Inflammatory macrophage (primary cell): ENCODE measurements around the gene AFP.
"Not testable (repeated sequence)": the region's sequence is repeated elsewhere in the genome, so short reads cannot be mapped to it uniquely, and the experiment has no call there.

Experiments
- DNase-seq, 2 donors: peaks; one replicate each; pipeline ENCODE4 v3.0.0-alpha.2; 2020 to 2022
- total RNA-seq, 18 experiments: gene quantifications; one replicate each; lab custom pipeline; 2026; ENCODE audit warnings: mixed read lengths in 6 of 18, inconsistent platforms in 2 of 18; lab: John Stamatoyannopoulos, UW

The AFP gene
- 0 to 0.31 (median 0) reads per million in 18 experiments for total RNA-seq

DNA sequence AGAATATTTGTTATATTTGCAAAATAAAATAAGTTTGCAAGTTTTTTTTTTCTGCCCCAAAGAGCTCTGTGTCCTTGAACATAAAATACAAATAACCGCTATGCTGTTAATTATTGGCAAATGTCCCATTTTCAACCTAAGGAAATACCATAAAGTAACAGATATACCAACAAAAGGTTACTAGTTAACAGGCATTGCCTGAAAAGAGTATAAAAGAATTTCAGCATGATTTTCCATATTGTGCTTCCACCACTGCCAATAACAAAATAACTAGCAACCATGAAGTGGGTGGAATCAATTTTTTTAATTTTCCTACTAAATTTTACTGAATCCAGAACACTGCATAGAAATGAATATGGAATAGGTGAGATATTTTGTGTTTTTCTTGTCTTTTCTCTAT lies at the start of gene AFP:
Gene AFP (plus strand): TSS at position 238 of the 400 bp plus-strand sequence. CDS start 42 bp downstream, at position 280.
- no peak for DNase-seq

DNA sequence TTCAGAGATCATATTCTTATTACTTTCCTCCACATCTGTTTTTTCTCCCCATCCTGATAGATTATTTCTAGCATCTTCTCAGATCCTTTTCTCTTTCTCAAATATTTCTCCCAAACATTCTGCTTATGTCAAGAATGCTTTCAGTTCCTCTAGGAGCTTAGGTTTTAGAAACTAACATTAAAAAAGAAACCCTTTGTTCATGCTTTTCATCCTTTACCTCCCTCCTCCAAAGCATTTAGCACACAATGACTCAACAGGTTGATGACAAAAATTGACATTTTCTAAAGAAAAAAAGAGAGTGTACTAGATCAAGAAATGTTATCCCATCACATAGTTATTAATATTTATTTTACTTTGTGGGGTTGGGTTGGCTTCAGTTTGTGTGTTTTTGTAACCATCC lies 48.5 kb upstream of the AFP start:
- no peak for DNase-seq

DNA sequence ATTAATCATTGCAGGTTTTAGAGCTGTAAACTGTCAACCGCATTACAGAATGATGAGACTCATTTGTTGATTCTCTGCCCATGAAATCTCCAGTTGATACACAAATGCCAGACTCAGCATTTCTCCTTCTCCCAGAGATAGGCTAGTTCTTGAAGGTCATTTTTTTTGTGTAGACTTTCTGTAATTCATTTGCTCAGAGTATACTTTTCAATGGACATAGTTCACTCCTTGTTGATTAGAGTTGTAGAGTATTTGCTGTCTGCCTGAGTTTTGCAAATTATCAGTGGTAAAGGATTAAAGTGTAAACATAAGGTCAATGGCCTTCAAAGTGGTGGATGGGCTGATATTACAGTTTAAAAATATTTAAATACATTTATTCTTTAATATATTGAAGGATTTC lies 47.1 kb upstream of the AFP start:
- no peak for DNase-seq

DNA sequence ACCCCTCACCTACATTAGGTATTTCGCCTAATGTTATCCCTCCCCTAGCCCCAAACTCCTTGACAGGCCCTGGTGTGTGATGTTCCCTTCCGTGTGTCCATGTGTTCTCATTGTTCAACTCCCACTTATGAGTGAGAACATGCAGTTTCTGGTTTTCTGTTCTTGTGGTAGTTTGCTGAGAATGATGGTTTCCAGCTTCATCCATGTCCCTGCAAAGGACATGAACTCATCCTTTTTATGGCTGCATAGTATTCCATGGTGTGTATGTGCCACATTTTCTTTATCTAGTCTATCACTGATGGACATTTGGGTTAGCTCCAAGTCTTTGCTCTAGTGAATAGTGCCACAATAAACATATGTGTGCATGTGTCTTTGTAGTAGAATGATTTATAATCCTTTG lies 46.4 kb upstream of the AFP start:
- DNase-seq, result not testable (repeated sequence)

DNA sequence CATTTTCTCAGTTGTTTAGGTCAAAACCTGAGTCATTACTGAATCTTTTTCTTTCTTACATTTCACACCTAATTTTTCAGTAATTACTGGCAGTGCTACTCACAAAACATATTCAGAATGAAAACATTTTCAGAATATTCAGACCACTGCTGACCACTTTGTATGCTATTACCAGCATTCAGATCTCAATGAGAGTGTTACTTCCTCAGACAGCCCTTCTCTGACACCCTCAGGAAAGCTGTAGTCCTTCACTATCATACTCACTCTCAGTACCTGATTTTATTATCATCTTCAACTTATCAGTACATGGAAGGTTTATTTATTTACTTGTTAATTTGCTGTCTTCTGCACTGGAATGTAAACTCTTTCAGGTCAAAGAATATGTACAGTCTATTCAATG lies 44.2 kb upstream of the AFP start:
- DNase-seq, result no peak

DNA sequence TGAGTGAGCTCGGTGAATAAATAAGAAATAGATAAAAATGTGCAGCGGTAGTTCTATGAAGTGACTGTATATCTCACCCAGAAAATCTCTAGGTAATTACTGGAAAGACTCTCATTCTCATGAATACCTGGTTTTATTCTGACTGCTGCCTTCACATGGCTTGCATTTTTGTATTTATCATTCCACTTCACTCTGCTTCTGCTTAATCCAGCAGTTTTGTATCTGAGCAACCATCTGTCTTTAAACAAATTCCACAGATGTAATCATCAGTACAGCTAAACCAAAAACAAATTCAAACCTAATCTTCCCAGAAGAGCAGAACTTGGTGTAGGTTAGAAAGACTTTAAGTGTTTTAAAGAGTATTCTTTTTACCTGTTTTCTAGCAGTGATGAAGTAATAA lies 43.1 kb upstream of the AFP start:
- no peak for DNase-seq

DNA sequence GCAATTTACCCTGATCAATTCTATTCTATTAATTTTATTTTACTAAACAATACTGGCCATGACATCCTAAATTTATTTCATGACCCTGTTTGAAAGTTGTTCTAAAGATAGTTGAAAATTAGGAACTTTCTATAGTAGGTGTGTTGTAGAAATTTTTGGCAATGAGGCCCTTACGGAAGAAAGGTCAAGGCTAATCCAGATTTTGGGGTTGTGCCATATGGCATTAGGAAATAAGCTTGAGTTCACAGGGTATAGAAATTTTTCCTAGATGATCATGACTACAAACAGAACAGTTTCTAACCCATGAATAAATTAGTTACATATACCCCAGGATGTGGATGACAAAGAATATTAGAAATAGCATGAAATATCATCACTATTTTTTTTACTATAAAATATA lies 39.7 kb upstream of the AFP start:
- no peak for DNase-seq

DNA sequence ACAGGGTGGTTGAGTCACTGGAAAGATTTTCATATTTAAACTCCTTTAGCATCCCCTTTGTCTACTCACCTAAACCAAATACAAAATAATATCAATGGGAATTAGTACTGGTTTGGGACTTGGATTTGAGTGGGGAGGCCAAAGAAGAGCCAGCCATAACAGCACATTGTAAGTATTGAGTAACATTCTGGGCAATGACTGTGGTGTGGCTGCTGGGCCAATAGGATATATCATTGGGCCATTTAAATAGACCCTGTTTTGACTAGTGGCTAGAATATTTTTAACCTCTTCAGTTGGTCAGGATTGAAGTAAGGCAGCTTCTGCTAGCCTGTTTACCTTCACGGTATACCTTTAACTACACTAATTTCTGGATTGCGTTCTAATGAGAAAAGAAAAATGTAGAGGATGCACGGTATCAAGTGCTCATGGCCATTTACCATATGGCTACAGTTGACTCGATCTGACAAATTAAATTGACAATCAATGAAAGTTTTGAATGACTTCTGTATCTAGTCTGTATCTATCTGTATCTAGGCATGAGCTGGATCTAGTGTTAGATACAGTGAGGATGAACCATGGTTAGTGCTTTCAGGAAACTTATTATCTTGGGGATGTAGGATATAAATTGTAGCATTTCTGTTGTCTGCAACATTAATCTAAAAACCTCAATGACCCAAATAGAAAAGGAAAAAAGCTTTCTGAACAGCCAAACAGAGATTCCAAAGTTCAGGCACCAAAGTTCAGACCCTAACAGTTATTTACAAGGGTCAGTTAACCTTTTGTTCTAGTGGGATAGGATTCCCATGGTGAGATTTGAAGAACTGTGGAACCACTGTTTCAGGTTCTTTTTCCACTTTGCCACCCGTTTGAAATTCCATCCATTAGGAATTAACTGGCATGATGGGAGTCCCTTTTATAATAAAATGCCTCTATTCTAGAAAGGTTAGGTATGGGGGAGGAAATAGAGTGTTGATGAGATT lies 38.7 kb upstream of the AFP start:
- no peak for DNase-seq

DNA sequence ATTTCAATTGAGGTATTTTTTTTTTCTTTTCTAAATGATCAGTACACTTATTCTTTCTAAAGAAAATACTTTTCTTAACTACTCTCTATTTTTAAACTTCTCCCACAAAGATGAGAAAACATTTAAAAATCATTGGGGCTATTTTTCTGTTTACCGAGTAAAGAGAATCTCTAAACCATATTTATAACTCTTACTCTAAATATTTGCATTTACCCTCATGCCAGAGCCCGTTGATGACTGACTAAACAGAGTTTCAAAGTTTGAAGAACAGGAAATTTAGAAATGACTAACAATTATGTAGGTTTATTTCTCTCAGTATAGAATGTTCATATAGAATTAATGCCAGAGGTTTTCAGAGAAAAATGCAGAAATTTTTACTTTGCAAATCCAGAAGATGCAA lies 34.6 kb upstream of the AFP start:
- no peak for DNase-seq

DNA sequence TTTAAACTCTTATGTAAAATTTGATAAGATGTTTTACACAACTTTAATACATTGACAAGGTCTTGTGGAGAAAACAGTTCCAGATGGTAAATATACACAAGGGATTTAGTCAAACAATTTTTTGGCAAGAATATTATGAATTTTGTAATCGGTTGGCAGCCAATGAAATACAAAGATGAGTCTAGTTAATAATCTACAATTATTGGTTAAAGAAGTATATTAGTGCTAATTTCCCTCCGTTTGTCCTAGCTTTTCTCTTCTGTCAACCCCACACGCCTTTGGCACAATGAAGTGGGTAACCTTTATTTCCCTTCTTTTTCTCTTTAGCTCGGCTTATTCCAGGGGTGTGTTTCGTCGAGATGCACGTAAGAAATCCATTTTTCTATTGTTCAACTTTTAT lies 32.0 kb upstream of the AFP start, which contains the start of gene ALB:
Gene ALB (plus strand): TSS at position 246 of the 400 bp plus-strand sequence. CDS start 41 bp downstream, at position 287.
- DNase-seq, result no peak

DNA sequence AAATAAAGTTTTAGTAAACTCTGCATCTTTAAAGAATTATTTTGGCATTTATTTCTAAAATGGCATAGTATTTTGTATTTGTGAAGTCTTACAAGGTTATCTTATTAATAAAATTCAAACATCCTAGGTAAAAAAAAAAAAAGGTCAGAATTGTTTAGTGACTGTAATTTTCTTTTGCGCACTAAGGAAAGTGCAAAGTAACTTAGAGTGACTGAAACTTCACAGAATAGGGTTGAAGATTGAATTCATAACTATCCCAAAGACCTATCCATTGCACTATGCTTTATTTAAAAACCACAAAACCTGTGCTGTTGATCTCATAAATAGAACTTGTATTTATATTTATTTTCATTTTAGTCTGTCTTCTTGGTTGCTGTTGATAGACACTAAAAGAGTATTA lies 31.6 kb upstream of the AFP start:
- DNase-seq, result no peak

DNA sequence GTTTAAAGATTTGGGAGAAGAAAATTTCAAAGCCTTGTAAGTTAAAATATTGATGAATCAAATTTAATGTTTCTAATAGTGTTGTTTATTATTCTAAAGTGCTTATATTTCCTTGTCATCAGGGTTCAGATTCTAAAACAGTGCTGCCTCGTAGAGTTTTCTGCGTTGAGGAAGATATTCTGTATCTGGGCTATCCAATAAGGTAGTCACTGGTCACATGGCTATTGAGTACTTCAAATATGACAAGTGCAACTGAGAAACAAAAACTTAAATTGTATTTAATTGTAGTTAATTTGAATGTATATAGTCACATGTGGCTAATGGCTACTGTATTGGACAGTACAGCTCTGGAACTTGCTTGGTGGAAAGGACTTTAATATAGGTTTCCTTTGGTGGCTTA lies 30.9 kb upstream of the AFP start:
- DNase-seq, result no peak

DNA sequence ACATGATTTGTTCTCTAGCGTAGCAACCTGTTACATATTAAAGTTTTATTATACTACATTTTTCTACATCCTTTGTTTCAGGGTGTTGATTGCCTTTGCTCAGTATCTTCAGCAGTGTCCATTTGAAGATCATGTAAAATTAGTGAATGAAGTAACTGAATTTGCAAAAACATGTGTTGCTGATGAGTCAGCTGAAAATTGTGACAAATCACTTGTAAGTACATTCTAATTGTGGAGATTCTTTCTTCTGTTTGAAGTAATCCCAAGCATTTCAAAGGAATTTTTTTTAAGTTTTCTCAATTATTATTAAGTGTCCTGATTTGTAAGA lies 29.5 kb upstream of the AFP start:
- DNase-seq, result no peak

DNA sequence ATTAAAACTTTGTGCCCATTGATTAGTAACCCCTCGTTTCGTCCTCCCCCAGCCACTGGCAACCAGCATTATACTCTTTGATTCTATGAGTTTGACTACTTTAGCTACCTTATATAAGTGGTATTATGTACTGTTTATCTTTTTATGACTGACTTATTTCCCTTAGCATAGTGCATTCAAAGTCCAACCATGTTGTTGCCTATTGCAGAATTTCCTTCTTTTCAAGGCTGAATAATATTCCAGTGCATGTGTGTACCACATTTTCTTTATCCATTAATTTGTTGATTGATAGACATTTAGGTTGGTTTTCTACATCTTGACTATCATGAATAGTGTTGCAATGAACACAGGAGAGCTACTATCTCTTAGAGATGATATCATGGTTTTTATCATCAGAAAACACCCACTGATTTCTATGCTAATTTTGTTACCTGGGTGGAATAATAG lies 28.8 kb upstream of the AFP start:
- DNase-seq, result no peak

DNA sequence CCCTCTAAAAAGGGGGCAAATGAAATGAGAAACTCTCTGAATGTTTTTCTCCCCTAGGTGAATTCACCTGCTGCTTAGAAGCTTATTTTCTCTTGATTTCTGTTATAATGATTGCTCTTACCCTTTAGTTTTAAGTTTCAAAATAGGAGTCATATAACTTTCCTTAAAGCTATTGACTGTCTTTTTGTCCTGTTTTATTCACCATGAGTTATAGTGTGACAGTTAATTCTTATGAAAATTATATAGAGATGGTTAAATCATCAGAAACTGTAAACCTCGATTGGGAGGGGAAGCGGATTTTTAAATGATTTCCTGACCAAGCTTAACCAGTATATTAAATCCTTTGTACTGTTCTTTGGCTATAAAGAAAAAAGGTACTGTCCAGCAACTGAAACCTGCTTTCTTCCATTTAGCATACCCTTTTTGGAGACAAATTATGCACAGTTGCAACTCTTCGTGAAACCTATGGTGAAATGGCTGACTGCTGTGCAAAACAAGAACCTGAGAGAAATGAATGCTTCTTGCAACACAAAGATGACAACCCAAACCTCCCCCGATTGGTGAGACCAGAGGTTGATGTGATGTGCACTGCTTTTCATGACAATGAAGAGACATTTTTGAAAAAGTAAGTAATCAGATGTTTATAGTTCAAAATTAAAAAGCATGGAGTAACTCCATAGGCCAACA lies 27.7 kb upstream of the AFP start:
- DNase-seq, result no peak

DNA sequence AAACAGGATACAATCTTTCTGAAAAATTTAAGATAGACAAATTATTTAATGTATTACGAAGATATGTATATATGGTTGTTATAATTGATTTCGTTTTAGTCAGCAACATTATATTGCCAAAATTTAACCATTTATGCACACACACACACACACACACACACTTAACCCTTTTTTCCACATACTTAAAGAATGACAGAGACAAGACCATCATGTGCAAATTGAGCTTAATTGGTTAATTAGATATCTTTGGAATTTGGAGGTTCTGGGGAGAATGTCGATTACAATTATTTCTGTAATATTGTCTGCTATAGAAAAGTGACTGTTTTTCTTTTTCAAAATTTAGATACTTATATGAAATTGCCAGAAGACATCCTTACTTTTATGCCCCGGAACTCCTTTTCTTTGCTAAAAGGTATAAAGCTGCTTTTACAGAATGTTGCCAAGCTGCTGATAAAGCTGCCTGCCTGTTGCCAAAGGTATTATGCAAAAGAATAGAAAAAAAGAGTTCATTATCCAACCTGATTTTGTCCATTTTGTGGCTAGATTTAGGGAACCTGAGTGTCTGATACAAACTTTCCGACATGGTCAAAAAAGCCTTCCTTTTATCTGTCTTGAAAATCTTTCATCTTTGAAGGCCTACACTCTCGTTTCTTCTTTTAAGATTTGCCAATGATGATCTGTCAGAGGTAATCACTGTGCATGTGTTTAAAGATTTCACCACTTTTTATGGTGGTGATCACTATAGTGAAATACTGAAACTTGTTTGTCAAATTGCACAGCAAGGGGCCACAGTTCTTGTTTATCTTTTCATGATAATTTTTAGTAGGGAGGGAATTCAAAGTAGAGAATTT lies 26.8 kb upstream of the AFP start:
- DNase-seq, result no peak

DNA sequence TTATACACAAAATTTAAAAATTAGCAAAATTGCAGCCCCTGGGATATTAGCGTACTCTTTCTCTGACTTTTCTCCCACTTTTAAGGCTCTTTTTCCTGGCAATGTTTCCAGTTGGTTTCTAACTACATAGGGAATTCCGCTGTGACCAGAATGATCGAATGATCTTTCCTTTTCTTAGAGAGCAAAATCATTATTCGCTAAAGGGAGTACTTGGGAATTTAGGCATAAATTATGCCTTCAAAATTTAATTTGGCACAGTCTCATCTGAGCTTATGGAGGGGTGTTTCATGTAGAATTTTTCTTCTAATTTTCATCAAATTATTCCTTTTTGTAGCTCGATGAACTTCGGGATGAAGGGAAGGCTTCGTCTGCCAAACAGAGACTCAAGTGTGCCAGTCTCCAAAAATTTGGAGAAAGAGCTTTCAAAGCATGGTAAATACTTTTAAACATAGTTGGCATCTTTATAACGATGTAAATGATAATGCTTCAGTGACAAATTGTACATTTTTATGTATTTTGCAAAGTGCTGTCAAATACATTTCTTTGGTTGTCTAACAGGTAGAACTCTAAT lies 26.0 kb upstream of the AFP start:
- no peak for DNase-seq

DNA sequence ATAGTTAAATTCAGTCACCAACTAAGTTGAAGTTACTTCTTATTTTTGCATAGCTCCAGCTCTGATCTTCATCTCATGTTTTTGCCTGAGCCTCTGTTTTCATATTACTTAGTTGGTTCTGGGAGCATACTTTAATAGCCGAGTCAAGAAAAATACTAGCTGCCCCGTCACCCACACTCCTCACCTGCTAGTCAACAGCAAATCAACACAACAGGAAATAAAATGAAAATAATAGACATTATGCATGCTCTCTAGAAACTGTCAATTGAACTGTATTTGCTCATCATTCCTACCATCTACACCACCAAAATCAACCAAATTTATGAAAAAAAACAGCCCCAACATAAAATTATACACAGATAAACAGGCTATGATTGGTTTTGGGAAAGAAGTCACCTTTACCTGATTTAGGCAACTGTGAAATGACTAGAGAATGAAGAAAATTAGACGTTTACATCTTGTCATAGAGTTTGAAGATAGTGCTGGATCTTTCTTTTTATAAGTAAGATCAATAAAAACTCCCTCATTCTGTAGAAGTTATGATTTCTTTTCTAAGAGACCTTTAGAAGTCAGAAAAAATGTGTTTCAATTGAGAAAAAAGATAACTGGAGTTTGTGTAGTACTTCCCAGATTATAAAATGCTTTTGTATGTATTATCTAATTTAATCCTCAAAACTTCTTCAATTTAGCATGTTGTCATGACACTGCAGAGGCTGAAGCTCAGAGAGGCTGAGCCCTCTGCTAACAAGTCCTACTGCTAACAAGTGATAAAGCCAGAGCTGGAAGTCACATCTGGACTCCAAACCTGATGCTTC lies 24.9 kb upstream of the AFP start:
- DNase-seq, result no peak

DNA sequence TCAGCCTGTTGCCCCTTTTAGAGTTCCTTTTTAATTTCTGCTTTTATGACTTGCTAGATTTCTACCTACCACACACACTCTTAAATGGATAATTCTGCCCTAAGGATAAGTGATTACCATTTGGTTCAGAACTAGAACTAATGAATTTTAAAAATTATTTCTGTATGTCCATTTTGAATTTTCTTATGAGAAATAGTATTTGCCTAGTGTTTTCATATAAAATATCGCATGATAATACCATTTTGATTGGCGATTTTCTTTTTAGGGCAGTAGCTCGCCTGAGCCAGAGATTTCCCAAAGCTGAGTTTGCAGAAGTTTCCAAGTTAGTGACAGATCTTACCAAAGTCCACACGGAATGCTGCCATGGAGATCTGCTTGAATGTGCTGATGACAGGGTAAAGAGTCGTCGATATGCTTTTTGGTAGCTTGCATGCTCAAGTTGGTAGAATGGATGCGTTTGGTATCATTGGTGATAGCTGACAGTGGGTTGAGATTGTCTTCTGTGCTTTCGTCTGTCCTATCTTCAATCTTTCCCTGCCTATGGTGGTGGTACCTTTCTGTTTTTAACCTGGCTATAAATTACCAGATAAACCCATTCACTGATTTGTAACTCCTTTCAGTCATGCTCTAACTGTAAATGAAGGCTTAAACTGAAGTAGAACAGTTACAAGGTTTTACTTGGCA lies 24.1 kb upstream of the AFP start:
- DNase-seq, result no peak

DNA sequence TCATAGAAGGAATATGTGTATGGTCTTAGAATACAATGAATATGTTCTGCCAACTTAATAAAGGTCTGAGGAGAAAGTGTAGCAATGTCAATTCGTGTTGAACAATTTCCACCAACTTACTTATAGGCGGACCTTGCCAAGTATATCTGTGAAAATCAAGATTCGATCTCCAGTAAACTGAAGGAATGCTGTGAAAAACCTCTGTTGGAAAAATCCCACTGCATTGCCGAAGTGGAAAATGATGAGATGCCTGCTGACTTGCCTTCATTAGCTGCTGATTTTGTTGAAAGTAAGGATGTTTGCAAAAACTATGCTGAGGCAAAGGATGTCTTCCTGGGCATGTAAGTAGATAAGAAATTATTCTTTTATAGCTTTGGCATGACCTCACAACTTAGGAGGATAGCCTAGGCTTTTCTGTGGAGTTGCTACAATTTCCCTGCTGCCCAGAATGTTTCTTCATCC lies 22.7 kb upstream of the AFP start:
- DNase-seq, result no peak

DNA sequence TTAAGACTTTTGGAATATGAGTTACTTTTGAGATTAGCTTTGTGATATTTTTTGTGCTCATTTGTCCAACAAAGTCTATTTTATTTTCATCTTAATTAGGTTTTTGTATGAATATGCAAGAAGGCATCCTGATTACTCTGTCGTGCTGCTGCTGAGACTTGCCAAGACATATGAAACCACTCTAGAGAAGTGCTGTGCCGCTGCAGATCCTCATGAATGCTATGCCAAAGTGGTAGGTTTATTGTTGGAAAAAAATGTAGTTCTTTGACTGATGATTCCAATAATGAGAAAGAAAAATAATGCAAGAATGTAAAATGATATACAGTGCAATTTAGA lies 21.1 kb upstream of the AFP start:
- DNase-seq, result no peak
